Tibial artery (tissue), 4 donors: ENCODE data around the gene SLC15A3.
A peak's percentile ranks its signal among the peaks of the same experiment; 100 is the strongest.
"Not testable (repeated sequence)": the region's sequence is repeated elsewhere in the genome, so short reads cannot be mapped to it uniquely, and the experiment has no call there.

Experiments used
- DNase-seq, 2 donors: peaks; one replicate each; pipeline ENCODE4 v3.0.0-alpha.2; 2019
- H3K27ac ChIP-seq, 2 donors: fragments of 200-600 bp; sonication (generic) in 1 of 2; 1 replicate in 1 of 2; 2 replicates in 1 of 2; pipeline ENCODE4 v1.5.1; 2018 to 2019; ENCODE audit warnings: mild to moderate bottlenecking in 1 of 2
- H3K27me3 ChIP-seq, 2 donors: fragments of 200-600 bp; sonication (generic) in 1 of 2; one replicate each; pipeline versions ENCODE4 v1.5.1 to v1.6.0; 2016 to 2019
- H3K36me3 ChIP-seq, 3 donors: fragments of 200-600 bp; sonication (generic) in 2 of 3; one replicate each; pipeline ENCODE4 v1.5.1; 2016 to 2019; ENCODE audit warnings: mild to moderate bottlenecking in 2 of 3
- H3K4me1 ChIP-seq, 4 donors: fragments of 200-600 bp; sonication (generic) in 2 of 4; 1 replicate in 3 of 4; 2 replicates in 1 of 4; pipeline ENCODE4 v1.5.1; 2016 to 2019
- H3K4me3 ChIP-seq, 2 donors: fragments of 200-600 bp; sonication (generic) in 1 of 2; 1 replicate in 1 of 2; 2 replicates in 1 of 2; pipeline ENCODE4 v1.5.1; 2018 to 2019; ENCODE audit warnings: mild to moderate bottlenecking in 2 of 2
- H3K9me3 ChIP-seq, 3 donors: fragments of 200-600 bp; sonication (generic) in 1 of 3; one replicate each; pipeline ENCODE4 v1.5.1; 2016 to 2019
- intact Hi-C: fragments of 100-400 bp; cut with DNase I; formaldehyde crosslinking; loops from one replicate; pipeline ENCODE4 v1.15.0; 2023; ENCODE audit warnings: low total_unique reads
- TF ChIP-seq, protein P1 (sequence below), 2 experiments: fragments of 200-600 bp in 1 of 2; fragments of 450-650 bp in 1 of 2; IDR thresholded peaks; one replicate each; pipeline ENCODE4 v1.5.1; 2017 to 2019; ENCODE audit warnings: antibody characterized with exemption in 2 of 2, mild to moderate bottlenecking in 1 of 2, moderate library complexity in 1 of 2

SLC15A3 gene

GRCh38 chr11:60912851-60913528, 39.0 kb downstream of the SLC15A3 start:
- no peaks in the 10 kb centered on the region for H3K27me3 ChIP-seq
- peak in 1 of 2 donors; percentile 56 for DNase-seq
- intact Hi-C loops, result no loop called here
- TF ChIP-seq, protein P1, sequence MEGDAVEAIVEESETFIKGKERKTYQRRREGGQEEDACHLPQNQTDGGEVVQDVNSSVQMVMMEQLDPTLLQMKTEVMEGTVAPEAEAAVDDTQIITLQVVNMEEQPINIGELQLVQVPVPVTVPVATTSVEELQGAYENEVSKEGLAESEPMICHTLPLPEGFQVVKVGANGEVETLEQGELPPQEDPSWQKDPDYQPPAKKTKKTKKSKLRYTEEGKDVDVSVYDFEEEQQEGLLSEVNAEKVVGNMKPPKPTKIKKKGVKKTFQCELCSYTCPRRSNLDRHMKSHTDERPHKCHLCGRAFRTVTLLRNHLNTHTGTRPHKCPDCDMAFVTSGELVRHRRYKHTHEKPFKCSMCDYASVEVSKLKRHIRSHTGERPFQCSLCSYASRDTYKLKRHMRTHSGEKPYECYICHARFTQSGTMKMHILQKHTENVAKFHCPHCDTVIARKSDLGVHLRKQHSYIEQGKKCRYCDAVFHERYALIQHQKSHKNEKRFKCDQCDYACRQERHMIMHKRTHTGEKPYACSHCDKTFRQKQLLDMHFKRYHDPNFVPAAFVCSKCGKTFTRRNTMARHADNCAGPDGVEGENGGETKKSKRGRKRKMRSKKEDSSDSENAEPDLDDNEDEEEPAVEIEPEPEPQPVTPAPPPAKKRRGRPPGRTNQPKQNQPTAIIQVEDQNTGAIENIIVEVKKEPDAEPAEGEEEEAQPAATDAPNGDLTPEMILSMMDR (IDR thresholded peaks at IDR 0.05), result no peak
- peak overlapping the region; percentile 91 to 96 for H3K27ac ChIP-seq
- H3K4me3 ChIP-seq, result peak overlapping the region; percentile 91 to 95
- H3K4me1 ChIP-seq, result peaks cover 0 to 37% (median 27%) of the 10 kb centered on the region in 4 donors
- H3K9me3 ChIP-seq, result no peaks in the 10 kb centered on the region
- H3K36me3 ChIP-seq, result no peaks in the 10 kb centered on the region

GRCh38 chr11:60912223-60912850, 39.6 kb downstream of the SLC15A3 start:
- no peak overlapping the region for H3K27ac ChIP-seq

GRCh38 chr11:60910711-60911380, 41.1 kb downstream of the SLC15A3 start:
- Histone ChIP-seq H3K4me3 (no peak overlapping the region), H3K36me3 (no peaks in the 10 kb centered on the region), H3K27me3 (no peaks in the 10 kb centered on the region), H3K27ac (no peak overlapping the region), H3K9me3 (no peaks in the 10 kb centered on the region), H3K4me1 (peaks cover 0 to 26% (median 17%) of the 10 kb centered on the region in 4 donors)
- intact Hi-C loops, result no loop called here
- no peak for DNase-seq
- TF ChIP-seq, protein P1 (IDR thresholded peaks at IDR 0.05), result no peak

More at GRCh38 chr11:60912223-60912850, 39.6 kb downstream of the SLC15A3 start:
- TF ChIP-seq, protein P1 (IDR thresholded peaks at IDR 0.05), result no peak
- Histone ChIP-seq H3K4me1 (peaks cover 0 to 36% (median 26%) of the 10 kb centered on the region in 4 donors), H3K4me3 (no peak overlapping the region), H3K27me3 (no peaks in the 10 kb centered on the region), H3K36me3 (no peaks in the 10 kb centered on the region), H3K9me3 (no peaks in the 10 kb centered on the region)
- intact Hi-C loops, result no loop called here
- DNase-seq, result peak in 1 of 2 donors; percentile 59

DNA sequence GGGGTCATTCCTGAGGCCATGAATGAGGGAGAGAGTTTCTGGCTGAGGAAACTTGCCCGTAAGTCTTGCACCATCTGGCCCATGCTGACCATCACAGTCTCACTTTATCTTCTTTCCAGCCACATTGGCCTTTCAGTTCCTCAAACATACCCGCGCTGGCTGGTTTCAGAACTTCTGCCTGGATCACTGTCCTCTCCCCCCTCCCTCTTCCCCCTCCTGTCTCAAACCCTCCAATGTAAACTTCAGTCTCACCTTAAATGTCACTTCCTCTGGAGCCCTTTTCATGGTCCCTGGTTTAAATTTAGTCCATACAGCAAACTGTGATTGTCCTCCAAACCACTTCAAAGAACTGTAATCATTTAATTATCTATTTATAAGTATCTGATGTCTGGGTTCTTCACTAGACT, 41.7 kb downstream of the SLC15A3 start:
- TF ChIP-seq, protein P1 (IDR thresholded peaks at IDR 0.05), result no peak
- intact Hi-C loops, result no loop called here
- no peak overlapping the region for H3K4me3 ChIP-seq
- no peaks in the 10 kb centered on the region for H3K27me3 ChIP-seq
- no peak overlapping the region for H3K27ac ChIP-seq
- H3K9me3 ChIP-seq, result no peaks in the 10 kb centered on the region
- peak in 1 of 2 donors; percentile 65 for DNase-seq
- no peaks in the 10 kb centered on the region for H3K36me3 ChIP-seq
- peaks cover 0 to 26% (median 17%) of the 10 kb centered on the region in 4 donors for H3K4me1 ChIP-seq

DNA sequence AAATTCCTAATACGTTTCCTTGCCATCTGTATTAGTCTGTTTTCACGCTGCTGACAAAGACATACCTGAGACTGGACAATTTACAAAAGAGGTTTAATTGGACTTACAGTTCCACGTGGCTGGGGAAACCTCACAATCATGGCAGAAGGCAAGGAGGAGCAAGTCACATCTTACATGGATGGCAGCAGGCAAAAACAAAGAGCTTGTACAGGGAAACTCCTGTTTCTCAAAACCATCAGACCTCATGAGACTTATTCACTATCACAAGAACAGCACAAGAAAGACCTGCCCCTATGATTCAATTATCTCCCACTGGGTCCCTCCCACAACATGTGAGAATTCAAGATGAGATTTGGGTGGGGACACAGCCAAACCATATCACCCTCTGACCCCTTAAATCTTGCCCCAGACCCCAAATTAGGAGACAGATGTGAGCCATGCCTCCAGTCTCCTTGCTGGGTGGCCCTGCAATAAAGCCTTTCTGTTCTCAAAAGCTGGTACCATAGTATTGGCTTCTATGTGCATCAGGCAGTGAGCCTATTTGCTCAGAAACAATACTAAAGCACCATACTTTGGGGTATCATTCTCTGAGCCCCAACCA, 42.2 kb downstream of the SLC15A3 start:
- not testable (repeated sequence) for H3K27ac ChIP-seq

More for the DNA sequence above, 42.2 kb downstream of the SLC15A3 start:
- H3K27me3 ChIP-seq, intact Hi-C loops, H3K36me3 ChIP-seq, H3K4me3 ChIP-seq, DNase-seq, H3K9me3 ChIP-seq: not testable (repeated sequence)
- H3K4me1 ChIP-seq, result peaks cover 0 to 26% (median 20%) of the 10 kb centered on the region in 4 donors
